CD4-positive, alpha-beta T cell treated with Interleukin-17A for 4 hours (primary cell): Measurements from ENCODE around the gene SPON2.
A peak's percentile ranks its signal among the peaks of the same experiment; 100 is the strongest.
"Not testable (repeated sequence)": the region's sequence is repeated elsewhere in the genome, so short reads cannot be mapped to it uniquely, and the experiment has no call there.

Experiments
- DNase-seq: peaks from one replicate; pipeline ENCODE4 v3.0.0-alpha.2; 2020; ENCODE audit warnings: mixed read lengths

SPON2 gene

DNA sequence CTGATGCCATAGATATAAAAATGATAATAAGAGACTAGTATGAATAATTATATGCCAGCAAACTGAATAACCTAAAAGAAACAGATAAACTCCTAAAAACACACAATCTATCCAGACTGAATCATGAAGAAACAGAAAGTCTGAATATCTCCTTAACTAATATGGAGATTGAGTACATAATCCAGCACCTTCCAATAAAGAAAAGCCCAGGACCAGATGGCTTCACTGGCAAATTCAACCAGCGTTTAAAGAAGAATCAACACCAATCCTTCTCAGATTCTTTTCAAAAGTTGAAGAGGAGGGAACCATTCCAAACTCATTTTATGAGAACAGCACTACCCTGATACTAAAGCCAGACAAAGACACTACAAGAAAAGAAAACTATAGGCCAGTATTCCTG lies 32.5 kb downstream of the SPON2 start:
- no peak for DNase-seq

DNA sequence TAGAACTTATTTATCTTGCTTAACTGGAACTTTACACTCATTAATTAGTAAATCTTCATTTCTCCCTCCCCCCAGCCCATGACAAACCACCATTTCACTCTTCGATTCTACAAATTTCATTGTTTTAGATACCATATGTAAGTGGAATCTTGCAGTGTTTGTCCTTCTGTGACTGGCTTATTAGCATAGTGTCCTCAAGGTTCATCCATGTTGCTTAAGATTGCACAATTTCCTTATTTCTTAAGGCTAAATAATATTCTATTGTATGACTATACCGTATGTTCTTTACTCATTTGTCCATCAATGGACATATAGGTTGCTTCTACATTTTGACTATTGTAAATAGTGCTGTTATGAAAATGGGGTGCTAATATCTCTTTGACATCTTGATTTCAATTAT lies 34.5 kb downstream of the SPON2 start:
- no peak for DNase-seq

DNA sequence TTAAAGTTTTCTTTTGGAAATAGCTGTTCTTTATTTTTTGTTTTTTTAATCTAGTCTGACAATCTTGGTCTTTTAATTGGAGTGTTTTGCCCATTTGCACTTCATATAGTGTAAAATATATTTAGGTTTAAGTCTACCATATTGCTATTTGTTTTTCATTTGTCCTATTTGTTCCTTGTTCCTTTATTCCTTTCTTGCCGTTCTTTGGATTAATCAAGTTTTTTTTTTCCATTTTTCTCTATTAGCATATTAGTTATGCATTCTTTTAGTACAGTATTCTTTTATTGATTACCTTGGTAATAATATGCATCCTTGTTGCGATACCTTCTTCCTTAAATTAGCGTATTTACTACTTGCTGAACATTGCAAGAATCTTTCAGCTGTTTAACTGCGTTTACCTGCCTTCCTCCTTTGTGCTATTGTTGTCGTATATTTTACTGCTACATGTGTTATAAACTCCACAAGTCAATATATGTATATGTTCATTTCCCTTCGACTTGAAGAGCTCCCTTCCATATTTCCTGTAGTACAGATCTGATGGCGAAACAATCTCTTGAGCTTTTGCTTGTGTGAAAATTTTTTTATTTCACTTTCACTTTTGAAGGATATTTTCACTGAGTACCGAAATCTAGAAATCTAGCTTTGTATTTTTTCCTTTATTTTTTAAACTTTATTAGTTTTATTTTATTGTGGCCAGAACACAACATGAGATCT lies 35.2 kb downstream of the SPON2 start:
- DNase-seq = no peak

DNA sequence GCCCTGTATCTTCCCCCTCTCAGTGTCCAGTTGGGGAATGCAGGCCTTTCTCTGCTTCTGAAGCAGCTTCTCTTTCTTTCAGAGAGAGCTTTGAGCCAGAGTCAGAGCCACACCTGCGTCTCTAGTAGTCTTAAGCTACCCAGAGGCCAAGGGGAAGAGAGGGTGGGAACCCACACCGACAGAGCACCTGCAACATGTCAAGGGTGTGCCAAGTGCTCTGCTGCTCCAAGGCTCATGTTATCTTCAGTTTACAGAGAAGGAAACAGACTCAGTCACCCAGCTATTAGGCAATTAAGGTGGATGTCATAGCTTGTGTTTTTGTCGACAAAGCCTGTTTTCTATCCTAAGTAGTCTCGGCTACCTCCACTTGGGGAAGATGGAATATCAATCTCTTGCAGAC lies 36.3 kb downstream of the SPON2 start:
- DNase-seq = peak; percentile 17

DNA sequence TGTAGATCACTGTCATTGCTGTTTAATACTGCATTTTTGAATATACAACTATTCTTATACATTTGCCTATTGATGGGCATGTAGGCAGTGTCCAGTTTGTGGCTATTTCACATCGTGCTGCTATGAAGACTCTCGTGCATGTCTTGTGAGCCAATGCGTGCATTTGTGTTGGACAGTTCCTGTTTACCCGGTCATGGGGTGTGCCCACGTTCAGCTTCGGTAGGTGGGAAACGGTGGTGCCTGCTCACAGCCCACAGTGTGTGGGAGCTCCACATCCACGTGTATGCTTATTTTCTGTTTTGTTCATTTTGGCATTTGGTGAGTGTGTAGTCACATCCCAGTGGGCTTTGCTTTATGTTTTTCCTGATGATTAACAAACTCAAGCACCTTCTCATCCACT lies 39.4 kb downstream of the SPON2 start:
- no peak for DNase-seq

DNA sequence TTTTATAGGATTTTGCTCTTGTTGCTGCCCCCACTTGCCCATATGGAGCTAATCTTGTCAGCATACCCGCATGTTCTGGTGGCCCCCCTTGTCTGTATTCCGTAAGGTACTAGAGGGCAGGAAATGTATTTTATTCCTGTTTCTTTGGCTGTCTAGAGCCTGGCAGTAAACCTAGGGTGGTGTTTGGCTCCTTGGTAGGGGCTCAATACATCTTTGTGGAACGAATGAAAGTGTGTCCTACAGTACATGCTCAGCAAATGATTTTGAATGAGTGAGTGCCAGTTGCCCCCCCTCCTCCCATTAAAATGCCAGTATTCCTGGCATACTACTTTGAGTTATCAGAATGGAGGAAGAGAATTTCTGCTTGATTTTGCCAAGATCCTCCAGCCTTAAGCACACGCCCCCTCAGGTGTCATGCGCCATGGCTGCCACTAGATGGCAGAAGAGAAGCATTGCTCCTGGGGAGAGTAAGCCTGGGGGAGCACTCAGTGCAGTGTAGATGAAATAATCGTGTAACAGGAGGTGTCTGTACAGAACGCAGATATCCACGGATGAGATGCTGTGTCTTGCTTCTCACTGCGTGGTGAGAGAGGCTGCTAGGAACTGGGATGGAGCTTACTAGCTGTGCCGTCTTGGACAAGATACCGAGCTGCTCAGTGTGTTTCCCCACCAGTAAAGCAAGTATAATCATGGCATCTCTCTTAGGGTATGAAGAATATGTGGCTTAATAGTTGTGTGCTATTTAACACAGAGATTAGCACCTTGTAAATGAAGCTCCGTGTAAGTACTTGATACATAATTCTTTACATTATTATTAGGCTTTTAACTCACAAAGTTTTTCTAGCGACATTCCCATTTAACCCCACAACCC lies 41.8 kb downstream of the SPON2 start:
- peak; percentile 80 for DNase-seq

DNA sequence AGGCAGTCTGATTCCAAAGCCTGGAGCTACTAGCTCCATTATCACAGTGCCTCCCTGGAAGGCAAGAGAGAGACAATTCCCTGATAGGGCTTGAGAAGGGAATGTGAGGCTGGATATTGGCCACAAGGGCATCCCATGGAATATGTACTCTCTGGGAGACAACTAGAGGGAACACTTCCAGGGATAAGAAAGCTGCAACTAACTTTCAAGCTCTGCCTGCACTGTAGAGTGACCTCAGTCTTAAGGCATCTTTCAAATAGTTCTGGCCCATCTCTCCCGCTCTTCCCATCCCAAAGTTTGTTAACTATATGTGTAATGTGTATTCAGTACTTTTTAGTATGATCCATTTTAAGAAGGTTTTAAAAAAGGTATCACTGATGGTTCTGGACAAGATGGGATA lies 45.9 kb downstream of the SPON2 start:
- no peak for DNase-seq

DNA sequence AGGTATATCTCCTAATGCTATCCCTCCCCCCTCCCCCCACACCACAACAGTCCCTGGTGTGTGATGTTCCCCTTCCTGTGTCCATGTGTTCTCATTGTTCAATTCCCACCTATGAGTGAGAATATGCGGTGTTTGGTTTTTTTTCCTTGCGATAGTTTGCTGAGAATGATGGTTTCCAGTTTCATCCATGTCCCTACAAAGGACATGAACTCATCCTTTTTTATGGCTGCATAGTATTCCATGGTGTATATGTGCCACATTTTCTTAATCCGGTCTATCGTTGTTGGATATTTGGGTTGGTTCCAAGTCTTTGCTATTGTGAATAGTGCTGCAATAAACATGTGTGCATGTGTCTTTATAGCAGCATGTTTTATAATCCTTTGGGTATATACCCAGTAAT lies 46.9 kb downstream of the SPON2 start:
- DNase-seq = not testable (repeated sequence)

DNA sequence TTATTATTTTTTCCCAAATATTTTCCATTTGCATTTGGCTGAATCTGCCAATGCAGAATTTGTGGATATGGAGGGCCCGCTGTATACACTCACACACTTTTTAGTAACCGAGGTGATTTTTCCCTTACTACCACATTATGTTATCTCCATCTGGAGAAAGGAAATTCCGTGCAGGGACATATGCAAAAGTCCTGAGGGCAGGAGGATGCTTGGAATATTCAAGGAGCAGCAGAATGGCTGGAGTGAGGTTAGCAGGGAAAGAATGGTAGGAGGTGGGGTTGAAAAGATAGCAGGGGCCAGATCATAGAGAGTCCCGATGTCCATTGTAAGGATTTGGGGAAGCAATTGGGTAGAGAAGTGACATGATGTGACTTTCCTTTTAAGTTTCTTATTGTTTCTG lies 47.6 kb downstream of the SPON2 start:
- DNase-seq = no peak

DNA sequence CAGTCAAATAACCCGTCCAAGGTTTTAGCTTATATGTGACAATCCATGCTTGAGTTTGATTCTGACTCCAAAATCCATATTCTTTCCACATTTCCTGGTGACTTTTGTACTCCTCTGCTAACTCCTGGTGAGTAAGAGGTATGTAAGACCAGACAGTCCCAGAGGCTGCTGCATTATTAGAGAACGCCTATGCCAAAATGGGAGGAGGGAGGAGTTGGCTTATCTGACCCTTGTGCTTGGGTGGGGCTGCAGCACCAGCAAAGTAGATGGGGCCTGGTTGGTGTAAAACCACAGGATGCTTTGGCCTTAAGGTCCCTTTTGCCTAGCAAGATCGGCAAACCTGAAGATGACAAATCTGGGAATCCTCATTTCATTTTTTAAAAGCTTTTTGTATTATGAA lies 49.9 kb downstream of the SPON2 start:
- DNase-seq = no peak
